Epithelial cell of esophagus (primary cell): ENCODE data around the gene TEKT5.

Experiments used
- DNase-seq: peaks from one replicate; pipeline ENCODE4 v3.0.0; 2010; ENCODE audit warnings: low read depth
- H3K4me3 ChIP-seq: 2 replicates; pipeline ENCODE4 v1.5.1; 2011; ENCODE audit warnings: mild to moderate bottlenecking, low read length, control low read depth
- TF ChIP-seq, protein P1 (sequence below): IDR thresholded peaks from 2 replicates; pipeline ENCODE4 v1.5.1; 2011; ENCODE audit warnings: low read depth, mild to moderate bottlenecking, low read length, control low read depth, inconsistent platforms; ENCODE audit not compliant: insufficient read depth; ENCODE audit errors: missing control alignments

Gene TEKT5

DNA sequence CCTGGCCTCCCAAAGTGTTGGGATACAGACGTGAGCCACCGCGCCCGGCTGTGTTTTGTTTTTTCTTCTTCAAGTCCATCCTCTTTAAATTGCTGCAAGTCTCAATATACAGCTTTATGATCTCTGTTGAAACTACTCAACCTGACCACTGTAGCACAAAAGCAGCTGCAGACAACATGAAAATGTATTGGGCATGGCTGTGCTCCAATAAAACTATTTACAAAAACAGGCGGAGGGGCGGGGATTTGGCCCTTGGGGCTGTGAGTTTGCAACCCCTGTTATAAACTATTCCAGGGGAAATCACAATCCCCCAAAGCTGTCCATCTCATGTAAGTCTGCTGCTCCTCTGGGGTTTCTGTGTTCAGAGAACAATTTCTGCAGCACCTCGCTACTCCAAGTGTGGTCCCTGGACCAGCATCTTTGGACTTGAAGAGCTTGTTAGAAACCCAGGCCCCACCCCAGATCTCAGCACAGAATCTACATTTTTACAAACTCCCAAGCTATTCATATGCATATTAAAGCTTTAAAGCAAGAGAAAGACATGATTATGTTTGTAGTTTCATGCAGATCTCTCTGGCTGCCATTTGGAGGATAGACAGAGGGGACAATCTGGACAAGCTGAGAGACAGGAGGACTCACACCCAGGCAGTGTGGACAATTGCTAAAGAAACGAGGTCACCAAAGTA is 33.6 kb downstream of the TEKT5 start:
- DNase-seq: no peak
- TF ChIP-seq, protein P1, sequence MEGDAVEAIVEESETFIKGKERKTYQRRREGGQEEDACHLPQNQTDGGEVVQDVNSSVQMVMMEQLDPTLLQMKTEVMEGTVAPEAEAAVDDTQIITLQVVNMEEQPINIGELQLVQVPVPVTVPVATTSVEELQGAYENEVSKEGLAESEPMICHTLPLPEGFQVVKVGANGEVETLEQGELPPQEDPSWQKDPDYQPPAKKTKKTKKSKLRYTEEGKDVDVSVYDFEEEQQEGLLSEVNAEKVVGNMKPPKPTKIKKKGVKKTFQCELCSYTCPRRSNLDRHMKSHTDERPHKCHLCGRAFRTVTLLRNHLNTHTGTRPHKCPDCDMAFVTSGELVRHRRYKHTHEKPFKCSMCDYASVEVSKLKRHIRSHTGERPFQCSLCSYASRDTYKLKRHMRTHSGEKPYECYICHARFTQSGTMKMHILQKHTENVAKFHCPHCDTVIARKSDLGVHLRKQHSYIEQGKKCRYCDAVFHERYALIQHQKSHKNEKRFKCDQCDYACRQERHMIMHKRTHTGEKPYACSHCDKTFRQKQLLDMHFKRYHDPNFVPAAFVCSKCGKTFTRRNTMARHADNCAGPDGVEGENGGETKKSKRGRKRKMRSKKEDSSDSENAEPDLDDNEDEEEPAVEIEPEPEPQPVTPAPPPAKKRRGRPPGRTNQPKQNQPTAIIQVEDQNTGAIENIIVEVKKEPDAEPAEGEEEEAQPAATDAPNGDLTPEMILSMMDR: no peak

DNA sequence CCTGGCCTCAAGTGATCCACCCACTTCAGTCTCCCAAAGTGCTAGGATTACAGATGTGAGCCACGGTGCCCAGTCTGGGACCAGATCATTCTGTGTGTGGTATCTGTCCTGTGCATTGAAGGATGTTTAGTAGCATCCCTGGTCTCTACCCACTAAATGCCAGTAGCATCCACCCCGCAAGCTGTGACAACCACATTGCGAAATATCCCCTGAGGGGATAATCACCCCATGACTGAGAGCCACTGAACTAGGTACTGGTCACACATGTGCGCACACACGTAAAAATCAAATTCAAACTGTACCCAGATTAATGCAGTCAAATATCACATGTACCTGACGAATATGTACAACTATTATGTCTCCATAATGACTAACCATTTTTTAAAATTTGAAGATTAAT is 35.8 kb downstream of the TEKT5 start:
- TF ChIP-seq, protein P1: no peak
- DNase-seq: no peak
- no peak overlapping the region for H3K4me3 ChIP-seq

More for the DNA sequence above, 33.6 kb downstream of the TEKT5 start:
- no peak overlapping the region for H3K4me3 ChIP-seq

DNA sequence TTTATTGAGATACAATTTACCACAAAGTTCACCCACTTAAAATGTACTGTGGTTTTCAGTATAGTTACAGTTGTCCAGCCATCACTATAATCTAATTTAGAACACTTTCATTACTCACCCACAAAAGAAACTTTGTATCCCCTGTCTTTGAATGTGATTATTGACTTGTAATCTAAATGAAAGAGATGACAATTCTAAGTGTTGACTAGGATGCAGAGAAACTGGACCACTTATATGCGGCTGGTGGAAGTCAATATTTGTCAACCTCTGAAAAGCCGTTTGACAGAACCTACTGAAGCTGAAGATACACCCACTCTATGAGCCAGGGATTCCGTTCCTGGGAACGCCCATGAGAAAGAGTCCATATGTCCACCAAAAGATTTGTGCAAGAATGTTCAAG is 36.8 kb downstream of the TEKT5 start:
- no peak overlapping the region for H3K4me3 ChIP-seq
- TF ChIP-seq, protein P1: no peak
- DNase-seq: no peak

DNA sequence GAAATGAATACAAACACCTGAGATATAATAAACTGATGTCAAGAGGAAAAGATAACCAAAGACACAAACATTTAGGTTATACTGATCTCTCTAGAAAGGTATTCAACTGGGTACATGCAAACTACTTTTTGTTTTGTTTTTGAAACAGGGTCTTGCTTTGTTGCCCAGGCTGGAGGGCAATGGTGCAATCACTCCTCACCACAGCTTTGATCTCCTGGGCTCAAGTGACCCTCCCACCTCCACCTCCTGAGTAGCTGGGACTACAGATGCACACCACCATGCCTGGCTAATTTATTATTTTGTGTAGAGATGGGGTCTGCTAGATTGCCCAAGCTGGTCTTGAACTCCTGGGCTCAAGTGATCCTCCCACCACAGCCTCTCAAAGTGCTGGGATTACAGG is 38.1 kb downstream of the TEKT5 start:
- no peak for DNase-seq

DNA sequence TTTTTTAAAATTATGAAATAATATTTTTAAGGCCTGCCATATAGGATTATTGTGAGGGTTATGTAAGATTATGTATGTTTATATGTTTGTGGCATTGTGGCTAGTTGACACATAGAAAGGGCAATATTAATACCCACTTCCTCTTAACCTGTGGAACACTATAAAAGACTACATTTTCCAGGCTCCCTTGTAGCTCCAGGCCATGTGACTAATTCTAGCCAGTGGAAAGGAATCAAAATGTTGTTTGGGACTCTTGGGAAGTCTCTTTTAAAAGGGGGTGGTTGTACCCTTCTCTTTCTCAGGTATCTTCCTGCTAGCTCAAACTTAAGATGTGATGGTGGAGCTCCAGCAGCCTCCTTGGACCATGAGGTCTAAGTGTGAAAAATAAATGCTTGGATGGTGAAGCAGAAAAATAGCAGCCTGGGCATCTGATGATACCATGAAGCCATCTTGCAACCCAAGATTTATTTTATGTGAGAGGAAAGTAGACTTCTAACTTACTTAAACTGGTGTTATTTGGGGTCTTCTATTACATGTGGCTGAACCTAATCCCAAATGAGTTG is 39.2 kb downstream of the TEKT5 start:
- no peak for DNase-seq
- H3K4me3 ChIP-seq: no peak overlapping the region
- TF ChIP-seq, protein P1: no peak

More for the DNA sequence above, 38.1 kb downstream of the TEKT5 start:
- TF ChIP-seq, protein P1: no peak
- no peak overlapping the region for H3K4me3 ChIP-seq

DNA sequence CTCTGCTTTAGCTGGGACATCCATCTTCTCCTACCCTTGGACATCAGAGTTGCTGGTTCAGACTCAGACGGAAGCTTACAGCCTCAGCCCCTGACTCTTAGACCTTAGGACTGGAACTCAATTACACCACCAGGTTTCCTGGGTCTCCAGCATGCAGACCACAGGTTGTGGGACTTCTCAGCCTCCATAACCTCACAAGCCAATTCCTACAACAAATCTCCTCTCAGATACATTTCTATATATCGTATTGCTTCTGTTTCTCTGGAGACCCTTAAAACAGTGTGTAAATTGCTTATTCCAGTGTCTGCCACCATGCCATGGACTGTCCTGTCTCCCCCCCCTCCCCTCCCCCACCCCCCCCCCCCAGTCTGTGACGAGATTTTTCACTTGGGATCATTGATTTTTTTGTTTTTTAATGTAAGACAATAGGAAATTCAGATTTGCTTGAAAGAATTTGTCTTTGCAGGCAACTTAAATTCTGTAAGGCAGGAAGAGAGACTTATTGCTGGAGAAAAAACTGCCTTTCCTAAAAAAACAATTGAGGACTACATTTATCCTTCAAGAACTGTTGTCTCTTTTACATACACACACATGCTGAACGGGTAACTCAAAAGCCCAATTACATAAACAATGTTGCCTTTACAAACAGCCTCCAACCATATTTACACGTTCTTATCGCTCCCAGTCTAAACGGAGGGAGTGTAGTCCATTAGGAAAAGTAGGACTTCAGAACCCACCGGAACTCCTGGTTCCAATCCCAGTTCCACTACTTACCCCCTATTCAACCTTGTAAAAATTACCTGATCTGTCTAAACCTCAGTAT is 39.9 kb downstream of the TEKT5 start:
- DNase-seq: no peak
- TF ChIP-seq, protein P1: no peak
- H3K4me3 ChIP-seq: no peak overlapping the region
